Endothelial cell of umbilical vein (primary cell): ENCODE measurements around the gene PDLIM5. TPM values are rescaled to one million over a fixed set of nuclear protein-coding genes. Genes with fewer than 3 reads are reported as not detected.

ENCODE experiments used
- BruUV-seq: library from RNA; stranded (reverse); fragments of 400-500 nt; replicated peaks from 2 replicates; lab custom pipeline; 2021; lab: Mats Ljungman, UMichigan
- CTCF ChIA-PET: fragments of 300-600, 350-600 bp; sonication (Branson Sonifier 250); formaldehyde crosslinking; loops from one replicate; lab custom pipeline; 2021; ENCODE audit warnings: antibody characterized with exemption, inconsistent platforms; lab: Charles Lee
- POLR2A ChIA-PET: fragments of 300-600, 350-600 bp; sonication (Branson Sonifier 250); formaldehyde crosslinking; loops from one replicate; lab custom pipeline; 2021; ENCODE audit warnings: antibody characterized with exemption, inconsistent platforms; lab: Charles Lee
- DNase-seq: peaks from one replicate; pipeline ENCODE4 v3.0.0-alpha.2; 2011; ENCODE audit warnings: low read depth, low spot score
- FAIRE-seq: peaks from 2 replicates; lab custom pipeline; 2011; peaks lifted over from hg19 to GRCh38; lab: Jason Lieb, UNC
- H2AFZ ChIP-seq: 2 replicates; pipeline ENCODE4 v1.6.0; 2012; ENCODE audit warnings: low read depth, low read length, control low read depth, inconsistent platforms
- H3K27ac ChIP-seq: 2 replicates; pipeline ENCODE4 v1.5.1; 2011; ENCODE audit warnings: low read depth, mild to moderate bottlenecking, control low read depth, low read length, moderate library complexity; ENCODE audit not compliant: insufficient read depth
- H3K27me3 ChIP-seq, 2 experiments: 2 replicates each; pipeline versions ENCODE4 v1.6.0 to v1.6.1; 2011; ENCODE audit warnings: low read length in 2 of 2, mixed read lengths in 1 of 2; ENCODE audit not compliant: control insufficient read depth in 2 of 2, insufficient read depth in 2 of 2
- H3K36me3 ChIP-seq, 2 experiments: 2 replicates in 1 of 2; 3 replicates in 1 of 2; pipeline ENCODE4 v1.5.1; 2011; ENCODE audit warnings: low read length in 2 of 2, mild to moderate bottlenecking in 1 of 2, moderate library complexity in 1 of 2; ENCODE audit not compliant: control insufficient read depth in 2 of 2, insufficient read depth in 2 of 2; ENCODE audit errors: extremely low read depth in 1 of 2
- H3K4me1 ChIP-seq: 3 replicates; pipeline ENCODE4 v1.5.1; 2011; ENCODE audit warnings: mild to moderate bottlenecking, low read length; ENCODE audit not compliant: control insufficient read depth, insufficient read depth; ENCODE audit errors: extremely low read depth
- H3K4me2 ChIP-seq: 2 replicates; pipeline ENCODE4 v1.6.1; 2011; ENCODE audit warnings: low read length, control low read depth, mixed read lengths; ENCODE audit not compliant: insufficient read depth
- H3K4me3 ChIP-seq, 3 experiments: fragments of 200-600 bp in 1 of 3; sonication (generic), shearing (Covaris generic) in 1 of 3; replicated peaks in 1 of 3; 2 replicates each; pipeline ENCODE4 v1.5.1; 2011 to 2016; ENCODE audit warnings: control low read depth in 3 of 3, low read length in 3 of 3, mild to moderate bottlenecking in 2 of 3, inconsistent platforms in 1 of 3, low read depth in 1 of 3, moderate library complexity in 1 of 3; ENCODE audit not compliant: insufficient read depth in 1 of 3
- H3K79me2 ChIP-seq: 2 replicates; pipeline ENCODE4 v1.6.0; 2012; ENCODE audit warnings: low read length, inconsistent platforms; ENCODE audit not compliant: control insufficient read depth, insufficient read depth
- H3K9ac ChIP-seq: replicated peaks from 2 replicates; pipeline ENCODE3; 2011; ENCODE audit warnings: low read length, control low read depth; ENCODE audit not compliant: insufficient read depth; ENCODE audit errors: extremely low read depth
- H3K9me1 ChIP-seq: replicated peaks from 3 replicates; pipeline ENCODE4 v1.6.0; 2011; ENCODE audit warnings: mild to moderate bottlenecking, low read length; ENCODE audit not compliant: control insufficient read depth, insufficient read depth; ENCODE audit errors: extremely low read depth
- H3K9me3 ChIP-seq: replicated peaks from 2 replicates; pipeline ENCODE4 v1.5.1; 2012; ENCODE audit warnings: low read length, inconsistent platforms; ENCODE audit not compliant: control insufficient read depth, insufficient read depth
- H4K20me1 ChIP-seq: replicated peaks from 2 replicates; pipeline ENCODE3; 2011; ENCODE audit warnings: mild to moderate bottlenecking, low read length; ENCODE audit not compliant: control insufficient read depth, insufficient read depth; ENCODE audit errors: extremely low read depth
- EZH2 ChIP-seq: IDR thresholded peaks from 2 replicates; pipeline ENCODE4 v1.6.1; 2012; ENCODE audit warnings: borderline replicate concordance, low read depth, mild to moderate bottlenecking, moderate library complexity, low read length, inconsistent platforms; ENCODE audit not compliant: severe bottlenecking
- FOS ChIP-seq: IDR thresholded peaks from 2 replicates; pipeline ENCODE4 v1.6.1; 2011; ENCODE audit warnings: mild to moderate bottlenecking, low read length, moderate library complexity, borderline replicate concordance; ENCODE audit not compliant: insufficient read depth
- GATA2 ChIP-seq: IDR thresholded peaks from 2 replicates; pipeline ENCODE4 v1.7.0; 2011; ENCODE audit warnings: low read depth, mild to moderate bottlenecking, moderate library complexity, mixed read lengths, low read length; ENCODE audit not compliant: insufficient read length, insufficient read depth
- JUN ChIP-seq: IDR thresholded peaks from 2 replicates; pipeline ENCODE4 v1.6.1; 2011; ENCODE audit warnings: borderline replicate concordance, low read depth; ENCODE audit not compliant: insufficient read length, insufficient read depth
- MYC ChIP-seq: IDR thresholded peaks from one replicate; pipeline ENCODE4 v1.6.1; 2011; ENCODE audit warnings: mild to moderate bottlenecking, low read depth, low read length
- POLR2A ChIP-seq: IDR thresholded peaks from 2 replicates; pipeline ENCODE4 v1.6.1; 2012; ENCODE audit warnings: low read depth, mild to moderate bottlenecking, control low read depth, low read length
- POLR2AphosphoS5 ChIP-seq: IDR thresholded peaks from 2 replicates; pipeline ENCODE4 v1.6.1; 2012; ENCODE audit warnings: low read depth, mild to moderate bottlenecking, control low read depth, low read length, moderate library complexity; ENCODE audit not compliant: insufficient read depth
- dilution Hi-C: fragments of 300-500 bp; cut with MboI; formaldehyde crosslinking; loops from one replicate; pipeline ENCODE4 v1.15.0; 2019; ENCODE audit warnings: low sequenced_read_pairs; ENCODE audit not compliant: extremely low pct_ligation_motif_present
- intact Hi-C: fragments of 100-400 bp; cut with micrococcal nuclease; formaldehyde crosslinking; loops from one replicate; pipeline ENCODE4 v1.10.0; 2022
- polyA plus RNA-seq, 4 experiments: library from polyadenylated mRNA; depleted of rRNA in 3 of 4; stranded (reverse) in 3 of 4; unstranded in 1 of 4; fragments of >200 nt; gene quantifications; 2 replicates each; pipeline versions ENCODE4 v1.2.1 to v1.2.3, GENCODE V29; 2011 to 2012; ENCODE audit warnings: missing spikeins in 1 of 4
- total RNA-seq: library from RNA; stranded (reverse); gene quantifications from 2 replicates; pipeline ENCODE4 v1.2.3, GENCODE V29; 2021
- TF ChIP-seq, protein P1 (sequence below), 2 donors: IDR thresholded peaks; 1 replicate in 1 of 2; 2 replicates in 1 of 2; pipeline ENCODE4 v1.5.1; 2011; ENCODE audit warnings: low read length in 2 of 2, mild to moderate bottlenecking in 2 of 2, moderate library complexity in 2 of 2, control low read depth in 1 of 2, inconsistent platforms in 1 of 2, low read depth in 1 of 2; ENCODE audit not compliant: insufficient read depth in 1 of 2; ENCODE audit errors: extremely low read depth in 1 of 2
- TF ChIP-seq, protein P2 (sequence below): IDR thresholded peaks from 2 replicates; pipeline ENCODE4 v1.6.1; 2011; ENCODE audit not compliant: insufficient read depth, insufficient read length

PDLIM5 gene
- total and polyA plus RNA-seq, 2 donors (not counting 3 experiments of a cell fraction or from before 2014, with no cell fraction given), result 243 to 310 TPM

DNA sequence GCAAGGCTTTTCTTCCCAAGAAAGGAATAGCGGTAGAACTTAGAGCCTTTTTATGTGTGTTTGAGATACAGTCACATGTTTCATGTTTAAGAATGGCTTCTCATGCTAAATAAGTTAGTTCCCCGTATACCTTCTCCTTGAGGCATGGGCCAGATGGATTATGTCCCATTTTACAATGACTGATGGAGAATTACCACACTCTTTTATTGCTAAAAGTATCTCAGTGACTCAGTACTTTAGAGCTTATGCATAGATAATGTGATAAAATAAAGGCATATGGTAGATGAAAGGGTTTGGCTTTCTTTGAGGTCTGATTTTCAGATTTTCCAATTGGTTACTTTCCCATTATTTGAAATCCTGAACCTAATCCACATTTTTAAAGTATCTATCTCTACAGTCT, 184.3 kb downstream of the PDLIM5 start:
- H3K36me3 ChIP-seq, result peaks cover 4 to 10% of the 10 kb centered on the region in 2 experiments
- DNase-seq (no peak), FAIRE-seq (no peak)
- ChIA-PET CTCF (interaction anchor here (0.7 kb wide), 1 partner anchor 488 kb away, joined by 3 read pairs; no protein-coding TSS in a partner anchor), POLR2A (no interaction called here)
- no peak overlapping the region for H3K9ac ChIP-seq
- H3K27me3 ChIP-seq, result no peaks in the 10 kb centered on the region
- H3K4me1 ChIP-seq, result peaks cover 20% of the 10 kb centered on the region
- H4K20me1 ChIP-seq, result no peaks in the 10 kb centered on the region
- H3K4me2 ChIP-seq, result no peak overlapping the region
- H3K27ac ChIP-seq, result no peak overlapping the region
- H3K9me1 ChIP-seq, result no peaks in the 10 kb centered on the region
- H3K79me2 ChIP-seq, result peaks cover 21% of the 10 kb centered on the region
- BruUV-seq, result no TSS peak
- no peaks in the 10 kb centered on the region for H3K9me3 ChIP-seq
- H2AFZ ChIP-seq, result no peak overlapping the region
- intact Hi-C loops, result no loop called here
- H3K4me3 ChIP-seq, result no peak overlapping the region
- dilution Hi-C loops, result no loop called here
- no peak for TF ChIP-seq GATA2
- TF ChIP-seq, protein P1, sequence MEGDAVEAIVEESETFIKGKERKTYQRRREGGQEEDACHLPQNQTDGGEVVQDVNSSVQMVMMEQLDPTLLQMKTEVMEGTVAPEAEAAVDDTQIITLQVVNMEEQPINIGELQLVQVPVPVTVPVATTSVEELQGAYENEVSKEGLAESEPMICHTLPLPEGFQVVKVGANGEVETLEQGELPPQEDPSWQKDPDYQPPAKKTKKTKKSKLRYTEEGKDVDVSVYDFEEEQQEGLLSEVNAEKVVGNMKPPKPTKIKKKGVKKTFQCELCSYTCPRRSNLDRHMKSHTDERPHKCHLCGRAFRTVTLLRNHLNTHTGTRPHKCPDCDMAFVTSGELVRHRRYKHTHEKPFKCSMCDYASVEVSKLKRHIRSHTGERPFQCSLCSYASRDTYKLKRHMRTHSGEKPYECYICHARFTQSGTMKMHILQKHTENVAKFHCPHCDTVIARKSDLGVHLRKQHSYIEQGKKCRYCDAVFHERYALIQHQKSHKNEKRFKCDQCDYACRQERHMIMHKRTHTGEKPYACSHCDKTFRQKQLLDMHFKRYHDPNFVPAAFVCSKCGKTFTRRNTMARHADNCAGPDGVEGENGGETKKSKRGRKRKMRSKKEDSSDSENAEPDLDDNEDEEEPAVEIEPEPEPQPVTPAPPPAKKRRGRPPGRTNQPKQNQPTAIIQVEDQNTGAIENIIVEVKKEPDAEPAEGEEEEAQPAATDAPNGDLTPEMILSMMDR (IDR thresholded peaks at IDR 0.05; ENCODE audit: extremely low read depth in 1 of 2, insufficient read depth in 1 of 2, low read depth in 1 of 2, low read length in 2 of 2), result no peak
- no peak for TF ChIP-seq FOS
- no peak for TF ChIP-seq POLR2A
- TF ChIP-seq POLR2AphosphoS5, result no peak
- TF ChIP-seq EZH2, result no peak
- TF ChIP-seq, protein P2, sequence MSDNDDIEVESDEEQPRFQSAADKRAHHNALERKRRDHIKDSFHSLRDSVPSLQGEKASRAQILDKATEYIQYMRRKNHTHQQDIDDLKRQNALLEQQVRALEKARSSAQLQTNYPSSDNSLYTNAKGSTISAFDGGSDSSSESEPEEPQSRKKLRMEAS, result no peak
- no peak for TF ChIP-seq JUN
- TF ChIP-seq MYC, result no peak
